Omental fat pad (tissue), 4 donors: Measurements from ENCODE around the gene ARHGAP1. TPM values are rescaled to one million over a fixed set of nuclear protein-coding genes. Genes with fewer than 3 reads are reported as not detected.
A peak's percentile ranks its signal among the peaks of the same experiment; 100 is the strongest.
"Not testable (repeated sequence)": the region's sequence is repeated elsewhere in the genome, so short reads cannot be mapped to it uniquely, and the experiment has no call there.

ENCODE experiments used
- ATAC-seq: fragments of 150-250 bp; one replicate; pipeline ENCODE4 v1.9.1; 2016; ENCODE audit warnings: mild to moderate bottlenecking, moderate library complexity; ENCODE audit not compliant: low FRiP score
- DNase-seq: peaks from one replicate; pipeline ENCODE4 v3.0.0-alpha.2; 2019; ENCODE audit warnings: low spot score
- total RNA-seq, 4 donors: library from RNA; depleted of rRNA; stranded (reverse); fragments of >200 nt; gene quantifications; one replicate each; pipeline ENCODE4 v1.1.0, GENCODE V29; 2016
- TF ChIP-seq, protein P1 (sequence below), 3 donors: fragments of 450-650 bp; IDR thresholded peaks; one replicate each; pipeline ENCODE4 v1.5.1; 2016 to 2017; ENCODE audit warnings: antibody characterized with exemption in 3 of 3, mild to moderate bottlenecking in 3 of 3, moderate library complexity in 2 of 3

The ARHGAP1 gene
- total RNA-seq, 4 donors from 2014 or later, result 34.6 to 69.2 (median 42.6) TPM

DNA sequence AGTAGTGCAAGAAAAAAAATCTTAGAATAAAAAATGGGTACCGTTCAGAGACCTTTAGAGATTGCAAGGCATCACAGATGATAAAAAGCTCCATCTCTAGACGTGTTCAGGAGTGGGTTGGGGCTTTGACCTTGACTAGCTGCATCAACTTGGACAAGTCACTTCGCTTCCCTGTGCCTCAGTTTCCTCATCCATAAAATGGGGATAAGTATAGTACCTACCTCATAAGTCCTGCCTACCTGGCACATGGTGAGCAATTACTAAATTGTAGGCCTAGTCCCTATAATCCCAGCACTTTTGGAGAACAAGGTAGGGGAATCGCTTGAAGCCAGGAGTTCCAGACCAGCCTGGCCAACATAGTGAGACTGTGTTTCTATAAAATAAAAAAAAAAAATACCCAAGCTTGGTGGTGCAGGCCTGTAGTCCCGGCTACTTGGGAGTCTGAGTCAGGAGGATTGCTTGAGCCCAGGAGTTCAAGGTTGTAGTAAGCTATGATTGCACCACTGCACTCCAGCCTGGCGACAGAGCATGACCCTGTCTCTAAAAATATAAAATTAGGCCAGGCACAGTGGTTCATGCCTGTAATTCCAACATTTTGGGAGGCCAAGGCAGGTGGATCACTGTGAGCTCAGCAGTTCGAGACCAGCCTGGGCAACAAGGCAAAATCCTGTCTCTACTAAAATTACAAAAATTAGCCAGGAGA, 12.6 kb upstream of the ARHGAP1 start:
- ATAC-seq (no peak), DNase-seq (no peak)
- TF ChIP-seq, protein P1, sequence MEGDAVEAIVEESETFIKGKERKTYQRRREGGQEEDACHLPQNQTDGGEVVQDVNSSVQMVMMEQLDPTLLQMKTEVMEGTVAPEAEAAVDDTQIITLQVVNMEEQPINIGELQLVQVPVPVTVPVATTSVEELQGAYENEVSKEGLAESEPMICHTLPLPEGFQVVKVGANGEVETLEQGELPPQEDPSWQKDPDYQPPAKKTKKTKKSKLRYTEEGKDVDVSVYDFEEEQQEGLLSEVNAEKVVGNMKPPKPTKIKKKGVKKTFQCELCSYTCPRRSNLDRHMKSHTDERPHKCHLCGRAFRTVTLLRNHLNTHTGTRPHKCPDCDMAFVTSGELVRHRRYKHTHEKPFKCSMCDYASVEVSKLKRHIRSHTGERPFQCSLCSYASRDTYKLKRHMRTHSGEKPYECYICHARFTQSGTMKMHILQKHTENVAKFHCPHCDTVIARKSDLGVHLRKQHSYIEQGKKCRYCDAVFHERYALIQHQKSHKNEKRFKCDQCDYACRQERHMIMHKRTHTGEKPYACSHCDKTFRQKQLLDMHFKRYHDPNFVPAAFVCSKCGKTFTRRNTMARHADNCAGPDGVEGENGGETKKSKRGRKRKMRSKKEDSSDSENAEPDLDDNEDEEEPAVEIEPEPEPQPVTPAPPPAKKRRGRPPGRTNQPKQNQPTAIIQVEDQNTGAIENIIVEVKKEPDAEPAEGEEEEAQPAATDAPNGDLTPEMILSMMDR (IDR thresholded peaks at IDR 0.05), result no peak

DNA sequence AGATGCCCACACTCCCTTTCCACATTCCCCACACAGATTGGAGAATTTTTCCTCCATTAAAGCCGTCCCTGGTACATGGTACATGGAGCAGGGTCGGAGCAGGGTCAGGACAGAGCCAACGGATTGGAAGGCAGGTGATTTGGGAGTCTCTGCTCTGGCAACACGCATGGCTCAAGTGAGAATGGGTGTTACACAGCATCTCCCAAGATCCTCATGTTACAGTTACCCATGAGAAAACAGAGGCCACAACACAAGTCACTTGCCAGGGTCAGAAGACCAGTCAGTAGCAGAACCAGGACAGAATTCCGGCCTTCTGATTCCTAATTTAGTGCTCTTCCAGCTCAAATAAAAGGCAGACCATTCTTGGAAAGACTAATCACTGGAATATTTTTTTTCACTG, 10.9 kb upstream of the ARHGAP1 start:
- TF ChIP-seq, protein P1 (IDR thresholded peaks at IDR 0.05), result no peak
- DNase-seq, result no peak
- ATAC-seq, result peak; percentile 22

DNA sequence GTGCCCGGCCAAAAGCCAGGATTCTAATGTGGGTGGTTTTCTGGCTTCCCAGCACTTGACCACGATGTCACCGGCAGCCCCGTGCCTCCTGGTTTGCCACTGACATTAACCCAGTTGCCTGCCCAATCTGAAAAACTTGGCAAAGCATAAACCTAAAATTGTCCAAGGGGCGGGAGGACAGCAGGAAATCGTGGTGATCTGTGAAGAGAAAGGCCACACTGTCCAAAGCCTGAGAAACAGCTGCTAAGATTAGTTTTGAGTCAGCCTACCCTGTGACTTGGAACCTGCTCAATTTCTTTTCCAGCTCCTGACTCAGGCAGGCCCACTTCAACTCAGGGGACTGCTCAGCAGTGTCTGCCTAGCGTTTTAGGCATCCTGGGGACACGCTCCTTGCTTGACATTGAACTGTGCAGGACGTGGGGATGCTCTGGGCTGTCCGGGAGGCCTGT, 10.4 kb upstream of the ARHGAP1 start:
- DNase-seq (no peak), ATAC-seq (peak; percentile 75)
- TF ChIP-seq, protein P1 (IDR thresholded peaks at IDR 0.05), result no peak

DNA sequence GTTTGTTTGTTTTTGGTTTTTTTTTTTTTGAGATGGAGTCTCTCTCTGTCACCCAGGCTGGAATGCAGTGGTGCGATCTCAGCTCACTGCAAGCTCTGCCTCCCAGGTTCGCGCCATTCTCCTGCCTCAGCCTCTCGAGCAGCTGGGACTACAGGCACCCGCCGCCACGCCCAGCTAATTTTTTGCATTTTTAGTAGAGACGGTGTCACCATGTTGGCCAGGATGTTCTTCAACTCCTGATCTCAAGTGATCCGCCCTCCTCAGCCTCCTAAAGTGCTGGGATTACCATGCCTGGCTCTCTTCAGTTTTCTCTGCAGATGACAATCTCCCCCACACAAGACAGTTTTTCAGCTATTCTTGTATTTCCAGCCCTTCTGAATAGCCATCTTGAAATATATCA, 8.9 kb upstream of the ARHGAP1 start:
- DNase-seq, ATAC-seq: not testable (repeated sequence)

DNA sequence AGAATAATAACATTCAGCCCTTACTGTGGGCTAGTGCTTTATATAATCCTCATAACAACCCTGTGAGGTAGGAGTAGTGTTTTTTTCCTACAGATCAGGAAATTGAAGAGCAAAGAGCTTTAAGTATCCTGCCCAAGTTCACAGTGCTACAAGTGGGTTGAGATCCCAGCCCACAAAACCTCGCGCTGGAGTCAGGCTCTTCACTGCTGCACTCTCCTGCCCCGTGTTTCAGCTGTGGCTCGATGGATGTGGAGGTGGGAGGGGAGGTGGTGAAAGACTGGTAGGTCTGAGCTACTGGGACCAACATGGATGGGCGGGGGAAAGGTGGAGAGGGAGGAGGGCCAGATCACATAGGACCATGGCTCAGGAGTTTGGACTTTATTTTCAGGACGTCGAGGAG, 6.5 kb upstream of the ARHGAP1 start:
- TF ChIP-seq, protein P1 (IDR thresholded peaks at IDR 0.05), result no peak
- ATAC-seq (no peak), DNase-seq (no peak)

DNA sequence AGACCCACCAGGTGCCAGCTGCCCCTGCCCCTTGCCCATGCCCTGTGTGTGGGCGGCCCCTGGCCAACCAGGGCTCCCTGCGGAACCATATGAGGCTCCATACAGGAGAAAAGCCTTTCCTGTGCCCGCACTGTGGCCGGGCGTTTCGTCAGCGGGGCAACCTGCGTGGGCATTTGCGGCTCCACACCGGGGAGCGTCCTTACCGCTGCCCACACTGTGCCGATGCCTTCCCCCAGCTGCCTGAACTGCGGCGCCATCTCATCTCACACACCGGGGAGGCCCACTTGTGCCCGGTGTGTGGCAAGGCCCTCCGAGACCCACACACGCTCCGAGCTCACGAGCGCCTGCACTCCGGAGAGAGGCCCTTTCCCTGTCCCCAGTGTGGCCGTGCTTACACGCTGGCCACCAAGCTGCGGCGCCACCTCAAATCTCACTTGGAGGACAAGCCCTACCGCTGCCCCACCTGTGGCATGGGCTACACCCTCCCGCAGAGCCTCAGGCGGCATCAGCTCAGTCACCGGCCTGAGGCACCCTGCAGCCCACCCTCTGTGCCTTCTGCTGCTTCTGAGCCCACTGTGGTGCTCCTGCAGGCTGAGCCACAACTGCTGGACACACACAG, 4.8 kb upstream of the ARHGAP1 start:
- no peak for ATAC-seq
- DNase-seq, result no peak
- TF ChIP-seq, protein P1 (IDR thresholded peaks at IDR 0.05), result no peak

DNA sequence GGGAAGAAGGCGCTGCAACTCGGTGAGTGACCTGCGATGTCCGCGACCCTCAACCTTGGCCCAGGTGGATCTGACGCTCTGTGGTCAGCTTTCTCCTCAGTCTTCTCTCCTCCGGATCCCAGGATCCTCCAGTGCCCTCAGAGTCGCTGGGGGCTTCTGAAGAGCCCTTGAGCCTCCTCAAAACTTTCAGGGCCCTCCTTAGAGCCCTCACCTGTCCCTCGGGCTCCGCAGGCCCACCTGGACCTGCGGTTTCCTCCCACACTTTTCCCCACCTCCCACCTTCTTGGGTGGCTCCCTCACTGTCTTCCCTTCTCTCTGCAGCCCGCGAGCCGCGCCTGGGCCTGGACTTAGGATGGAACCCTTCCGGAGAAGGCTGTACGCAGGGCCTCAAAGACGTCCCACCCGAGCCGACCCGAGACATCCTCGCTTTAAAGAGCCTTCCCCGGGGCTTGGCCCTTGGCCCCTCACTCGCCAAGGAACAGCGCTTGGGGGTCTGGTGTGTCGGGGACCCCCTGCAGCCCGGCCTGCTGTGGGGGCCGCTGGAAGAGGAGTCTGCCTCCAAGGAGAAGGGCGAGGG, 747 bp upstream of the ARHGAP1 start:
- TF ChIP-seq, protein P1 (IDR thresholded peaks at IDR 0.05), result no peak
- DNase-seq, result no peak
- ATAC-seq, result no peak
